Measurements from ENCODE around the gene GM2A. TPM values are rescaled to one million over a fixed set of nuclear protein-coding genes. Genes with fewer than 3 reads are reported as not detected.
A peak's percentile ranks its signal among the peaks of the same experiment; 100 is the strongest.

GM2A gene
- total and polyA plus RNA-seq, 9 of the 15 experiments (the other 6 are each of a cell fraction or from before 2014, with no cell fraction given): 5.8 to 36.0 (median 10.0) TPM

DNA sequence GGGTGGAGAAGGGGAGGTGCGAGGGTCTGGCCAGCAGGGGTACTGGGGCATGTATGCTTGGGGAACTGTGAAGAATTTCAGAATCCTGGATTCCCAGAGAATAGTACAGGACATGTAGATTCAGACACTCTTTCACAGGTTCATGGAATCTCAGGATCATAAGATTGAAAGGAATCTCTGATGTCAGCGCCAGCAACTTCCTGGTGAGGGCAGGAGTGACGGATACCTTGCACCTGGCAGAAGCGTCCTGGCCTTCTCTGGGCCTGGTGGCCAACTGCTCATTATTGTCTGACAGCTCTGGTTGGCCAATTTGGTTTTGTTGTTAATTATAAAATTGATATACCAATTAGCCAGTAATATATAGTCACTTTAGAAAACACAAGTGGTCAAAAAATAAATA, 6.9 kb downstream of the GM2A start:
- Histone ChIP-seq H3K9me1 (ENCODE audit: control insufficient read depth, insufficient read depth, low read length) (no peaks in the 10 kb centered on the region), H4K20me1 (replicated peaks; ENCODE audit: control insufficient read depth, insufficient read depth, low read length) (no peaks in the 10 kb centered on the region), H3K79me2 (ENCODE audit: control insufficient read depth, insufficient read depth, low read length) (no peaks in the 10 kb centered on the region), H3K27ac (ENCODE audit: extremely low read depth, low read depth, low read length) (no peak overlapping the region), H3K4me1 (replicated peaks in 1 of 2; ENCODE audit: control insufficient read depth in 2 of 2, insufficient read depth in 2 of 2, low read length in 2 of 2) (peaks cover 0 to 7% of the 10 kb centered on the region in 2 experiments; a peak in 3 of 5 replicates), H3K9ac (ENCODE audit: insufficient read depth in 1 of 2, low read depth in 2 of 2, low read length in 2 of 2) (no peak overlapping the region), H3K27me3 (ENCODE audit: control insufficient read depth in 2 of 2, insufficient read depth in 2 of 2, low read length in 2 of 2) (no peaks in the 10 kb centered on the region), H3K9me3 (replicated peaks; ENCODE audit: control insufficient read depth, insufficient read depth, low read depth, low read length) (no peaks in the 10 kb centered on the region), H3K36me3 (ENCODE audit: control insufficient read depth, insufficient read depth, low read length) (peaks cover 3% of the 10 kb centered on the region; the same call in 1 of the 3 replicates), H3K4me2 (ENCODE audit: insufficient read depth, low read length) (no peak overlapping the region), H2AFZ (ENCODE audit: low read depth, low read length) (no peak overlapping the region), H3K4me3 (no peak overlapping the region)
- FAIRE-seq: no peak
- in situ Hi-C loops (cut with MboI): no loop called here
- ChIA-PET POLR2A (no interaction called here), CTCF (ENCODE audit: low intra/inter-chr PET ratio) (no interaction called here)
- no peak for TF ChIP-seq PCBP1 (IDR thresholded peaks at IDR 0.05; ENCODE audit: low read depth, low read length, poor library complexity, severe bottlenecking)
- no peak for TF ChIP-seq NR3C1 (CRISPR knock-in tag; IDR thresholded peaks at IDR 0.05)
- TF ChIP-seq, protein P1, sequence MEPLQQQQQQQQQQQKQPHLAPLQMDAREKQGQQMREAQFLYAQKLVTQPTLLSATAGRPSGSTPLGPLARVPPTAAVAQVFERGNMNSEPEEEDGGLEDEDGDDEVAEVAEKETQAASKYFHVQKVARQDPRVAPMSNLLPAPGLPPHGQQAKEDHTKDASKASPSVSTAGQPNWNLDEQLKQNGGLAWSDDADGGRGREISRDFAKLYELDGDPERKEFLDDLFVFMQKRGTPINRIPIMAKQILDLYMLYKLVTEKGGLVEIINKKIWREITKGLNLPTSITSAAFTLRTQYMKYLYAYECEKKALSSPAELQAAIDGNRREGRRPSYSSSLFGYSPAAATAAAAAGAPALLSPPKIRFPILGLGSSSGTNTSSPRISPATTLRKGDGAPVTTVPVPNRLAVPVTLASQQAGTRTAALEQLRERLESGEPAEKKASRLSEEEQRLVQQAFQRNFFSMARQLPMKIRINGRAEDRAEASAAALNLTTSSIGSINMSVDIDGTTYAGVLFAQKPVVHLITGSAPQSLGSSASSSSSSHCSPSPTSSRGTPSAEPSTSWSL (CRISPR knock-in tag; IDR thresholded peaks at IDR 0.05; ENCODE audit: borderline replicate concordance): no peak
- TF ChIP-seq ZNF583 (CRISPR knock-in tag; IDR thresholded peaks at IDR 0.05): no peak
- no peak for TF ChIP-seq ZNF780A (CRISPR knock-in tag; IDR thresholded peaks at IDR 0.05)
- ATAC-seq: no peak
- intact Hi-C loops (cut with micrococcal nuclease): no loop called here
- WGBS (ENCODE audit: insufficient coverage, low coverage, missing lambda C conversion rate): 74% methylated on average over 4 of the region's 4 CpGs
- BruUV-seq (replicated peaks): no TSS peak
- no peak for DNase-seq (ENCODE audit: extremely low read depth in 1 of 4, low spot score in 3 of 4)

DNA sequence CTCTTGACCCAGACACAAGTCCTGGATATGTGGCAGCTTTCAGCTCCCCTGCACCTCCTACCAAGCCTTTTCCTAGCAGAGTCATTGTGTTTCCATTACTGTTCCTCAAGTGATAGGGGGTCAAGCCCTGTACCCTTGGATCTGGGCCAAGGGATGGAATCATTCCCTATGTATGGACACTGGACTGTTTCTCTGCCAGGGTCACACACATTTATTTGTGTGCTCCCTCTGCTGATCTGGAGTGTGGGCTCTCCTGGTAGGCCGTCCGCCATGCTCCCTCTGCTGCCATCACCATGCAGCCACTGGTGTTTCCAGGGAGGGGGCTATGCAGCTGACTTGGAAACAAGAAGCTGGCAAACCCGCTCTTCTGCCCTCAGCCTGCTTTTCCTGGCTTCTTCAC, 9.5 kb downstream of the GM2A start:
- Histone ChIP-seq H3K4me1 (replicated peaks in 1 of 2; ENCODE audit: control insufficient read depth in 2 of 2, insufficient read depth in 2 of 2, low read length in 2 of 2) (no peaks in the 10 kb centered on the region), H3K9ac (ENCODE audit: insufficient read depth in 1 of 2, low read depth in 2 of 2, low read length in 2 of 2) (no peak overlapping the region), H3K4me3 (no peak overlapping the region), H3K27ac (ENCODE audit: extremely low read depth, low read depth, low read length) (no peak overlapping the region), H4K20me1 (replicated peaks; ENCODE audit: control insufficient read depth, insufficient read depth, low read length) (no peaks in the 10 kb centered on the region), H3K36me3 (ENCODE audit: control insufficient read depth, insufficient read depth, low read length) (peaks cover 9% of the 10 kb centered on the region; the same call in 1 of the 3 replicates), H3K4me2 (ENCODE audit: insufficient read depth, low read length) (no peak overlapping the region), H3K9me3 (replicated peaks; ENCODE audit: control insufficient read depth, insufficient read depth, low read depth, low read length) (no peaks in the 10 kb centered on the region), H3K79me2 (ENCODE audit: control insufficient read depth, insufficient read depth, low read length) (no peaks in the 10 kb centered on the region), H3K9me1 (ENCODE audit: control insufficient read depth, insufficient read depth, low read length) (no peaks in the 10 kb centered on the region), H3K27me3 (ENCODE audit: control insufficient read depth in 2 of 2, insufficient read depth in 2 of 2, low read length in 2 of 2) (no peaks in the 10 kb centered on the region), H2AFZ (ENCODE audit: low read depth, low read length) (no peak overlapping the region)
- intact Hi-C loops (cut with micrococcal nuclease) (no loop called here), in situ Hi-C loops (cut with MboI) (no loop called here)
- ATAC-seq (no peak), FAIRE-seq (no peak), DNase-seq (ENCODE audit: extremely low read depth in 1 of 4, low spot score in 3 of 4) (no peak)
- 88% methylated on average over 3 of the region's 3 CpGs for WGBS (ENCODE audit: insufficient coverage, low coverage, missing lambda C conversion rate)
- POLR2A ChIA-PET: no interaction called here
- CTCF ChIA-PET (ENCODE audit: low intra/inter-chr PET ratio): no interaction called here
- no peak for TF ChIP-seq SREBF1 (IDR thresholded peaks at IDR 0.05; ENCODE audit: borderline replicate concordance, low read depth, low read length)
- TF ChIP-seq PRPF4 (IDR thresholded peaks at IDR 0.05; ENCODE audit: insufficient read depth, low read depth, low read length, poor library complexity, severe bottlenecking): no peak
- peak; percentile 30; the same call in 1 of the 2 replicates for TF ChIP-seq NFIC (IDR thresholded peaks at IDR 0.05)
- no peak for TF ChIP-seq ZNF75A (CRISPR knock-in tag; IDR thresholded peaks at IDR 0.05)
- BruUV-seq (replicated peaks): no TSS peak
